NB4 (cell line): Measurements from ENCODE around the gene LCLAT1.

Source experiments
- CTCF ChIP-seq: IDR thresholded peaks from one replicate; pipeline ENCODE4 v1.5.1; 2012; ENCODE audit warnings: low read depth, low read length
- MAX ChIP-seq: IDR thresholded peaks from 2 replicates; pipeline ENCODE4 v1.6.1; 2011; ENCODE audit warnings: low read depth, low read length
- POLR2A ChIP-seq: IDR thresholded peaks from 2 replicates; pipeline ENCODE4 v1.6.1; 2011; ENCODE audit warnings: mild to moderate bottlenecking; ENCODE audit not compliant: insufficient read length; ENCODE audit errors: extremely low read depth

DNA sequence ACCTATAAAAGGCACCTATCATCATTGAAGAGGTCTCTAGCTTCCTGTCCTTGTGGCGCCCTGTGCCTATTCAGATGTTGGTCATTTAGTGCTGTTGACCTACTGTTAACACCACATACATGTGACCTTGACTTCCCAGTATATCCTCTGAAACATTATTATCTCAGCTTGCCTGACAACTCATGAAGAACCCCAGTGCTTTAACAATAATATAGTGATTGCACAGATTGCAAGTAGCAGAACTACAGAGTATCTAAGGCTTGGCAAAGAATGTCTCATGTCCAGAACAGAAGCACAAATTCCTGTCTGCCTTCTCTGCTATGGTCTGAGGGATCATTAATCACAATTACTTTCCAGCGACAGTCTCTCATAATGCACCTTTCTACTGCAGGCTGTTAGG, 165.3 kb downstream of the LCLAT1 start:
- TF ChIP-seq CTCF, result no peak
- no peak for TF ChIP-seq POLR2A
- TF ChIP-seq MAX, result no peak
